PC-9 (cell line): ENCODE measurements around the gene SPATA2.

Source experiments
- CTCF ChIP-seq: fragments of 200-600 bp; sonication (generic); conservative IDR thresholded peaks from 2 replicates; pipeline ENCODE4 v1.6.1; 2017; ENCODE audit warnings: mixed run types, antibody characterized with exemption, mild to moderate bottlenecking, moderate library complexity
- EZH2 ChIP-seq: fragments of 200-600 bp; sonication (generic); IDR thresholded peaks from 2 replicates; pipeline ENCODE4 v1.8.0; 2017; ENCODE audit warnings: antibody characterized with exemption, low read depth

GRCh38 chr20:49906615-49907154, 8.6 kb downstream of the SPATA2 start:
- no peak for TF ChIP-seq EZH2
- TF ChIP-seq CTCF: no peak
